Tibial nerve (tissue), 3 donors: ENCODE measurements around the gene NKX1-1.

Experiments
- CTCF ChIP-seq, 5 experiments: fragments of 200-600 bp in 3 of 5; fragments of 450-650 bp in 2 of 5; sonication (generic) in 3 of 5; IDR thresholded peaks; one replicate each; pipeline ENCODE4 v1.5.1; 2016 to 2019; ENCODE audit warnings: antibody characterized with exemption in 5 of 5, mild to moderate bottlenecking in 3 of 5, moderate library complexity in 2 of 5
- POLR2A ChIP-seq, 2 donors: fragments of 450-650 bp; IDR thresholded peaks; one replicate each; pipeline ENCODE4 v1.6.1; 2017; ENCODE audit warnings: antibody characterized with exemption in 2 of 2, mild to moderate bottlenecking in 2 of 2, moderate library complexity in 2 of 2

- TF ChIP-seq CTCF (IDR thresholded peaks at IDR 0.05), result no peak
- no peak for TF ChIP-seq POLR2A (IDR thresholded peaks at IDR 0.05)
These were observed 45.0 kb upstream of the NKX1-1 start for GRCh38 chr4:1451106-1451751.
